ENCODE data around the gene ZNF283.
"Not testable (repeated sequence)": the region's sequence is repeated elsewhere in the genome, so short reads cannot be mapped to it uniquely, and the experiment has no call there.

ZNF283 gene

GRCh38 chr19:43848821-43849220 lies 21.7 kb downstream of the ZNF283 start:
- DNase-seq (ENCODE audit: low spot score): no peak

- DNase-seq (ENCODE audit: low spot score): no peak
Observed at GRCh38 chr19:43858174-43858573, 31.1 kb downstream of the ZNF283 start.

- DNase-seq (ENCODE audit: low spot score): not testable (repeated sequence)
Observed at GRCh38 chr19:43866923-43867322, 39.8 kb downstream of the ZNF283 start.

GRCh38 chr19:43872547-43873336 lies 45.6 kb downstream of the ZNF283 start:
- peak; percentile 34 for DNase-seq (ENCODE audit: low spot score)

GRCh38 chr19:43880483-43880882 lies 53.4 kb downstream of the ZNF283 start:
- no peak for DNase-seq (ENCODE audit: low spot score)

- no peak for DNase-seq (ENCODE audit: low spot score)
Observed at GRCh38 chr19:43883864-43884263, 56.7 kb downstream of the ZNF283 start, which contains the start of gene ZNF404. Gene ZNF404 (minus strand): TSS chr19:43883964.

GRCh38 chr19:43895727-43896308 lies 68.7 kb downstream of the ZNF283 start:
- DNase-seq (ENCODE audit: low spot score): no peak

Measured in kidney tubule cell (primary cell).